NB4 (cell line): ENCODE results near the gene MAPK8IP2.

Experiments
- DNase-seq: peaks from one replicate; pipeline ENCODE4 v3.0.0; 2010; ENCODE audit warnings: low read depth
- H3K4me3 ChIP-seq: one replicate; pipeline ENCODE4 v1.5.1; 2011; ENCODE audit warnings: mild to moderate bottlenecking, low read depth, low read length, moderate library complexity
- CTCF ChIP-seq: IDR thresholded peaks from one replicate; pipeline ENCODE4 v1.5.1; 2012; ENCODE audit warnings: low read depth, low read length
- MYC ChIP-seq: IDR thresholded peaks from 2 replicates; pipeline ENCODE4 v1.6.1; 2011; ENCODE audit warnings: low read depth, low read length
- POLR2A ChIP-seq: IDR thresholded peaks from 2 replicates; pipeline ENCODE4 v1.6.1; 2011; ENCODE audit warnings: mild to moderate bottlenecking; ENCODE audit not compliant: insufficient read length; ENCODE audit errors: extremely low read depth
- TF ChIP-seq, protein P1 (sequence below): IDR thresholded peaks from 2 replicates; pipeline ENCODE4 v1.6.1; 2011; ENCODE audit warnings: low read depth, low read length

Gene MAPK8IP2

DNA sequence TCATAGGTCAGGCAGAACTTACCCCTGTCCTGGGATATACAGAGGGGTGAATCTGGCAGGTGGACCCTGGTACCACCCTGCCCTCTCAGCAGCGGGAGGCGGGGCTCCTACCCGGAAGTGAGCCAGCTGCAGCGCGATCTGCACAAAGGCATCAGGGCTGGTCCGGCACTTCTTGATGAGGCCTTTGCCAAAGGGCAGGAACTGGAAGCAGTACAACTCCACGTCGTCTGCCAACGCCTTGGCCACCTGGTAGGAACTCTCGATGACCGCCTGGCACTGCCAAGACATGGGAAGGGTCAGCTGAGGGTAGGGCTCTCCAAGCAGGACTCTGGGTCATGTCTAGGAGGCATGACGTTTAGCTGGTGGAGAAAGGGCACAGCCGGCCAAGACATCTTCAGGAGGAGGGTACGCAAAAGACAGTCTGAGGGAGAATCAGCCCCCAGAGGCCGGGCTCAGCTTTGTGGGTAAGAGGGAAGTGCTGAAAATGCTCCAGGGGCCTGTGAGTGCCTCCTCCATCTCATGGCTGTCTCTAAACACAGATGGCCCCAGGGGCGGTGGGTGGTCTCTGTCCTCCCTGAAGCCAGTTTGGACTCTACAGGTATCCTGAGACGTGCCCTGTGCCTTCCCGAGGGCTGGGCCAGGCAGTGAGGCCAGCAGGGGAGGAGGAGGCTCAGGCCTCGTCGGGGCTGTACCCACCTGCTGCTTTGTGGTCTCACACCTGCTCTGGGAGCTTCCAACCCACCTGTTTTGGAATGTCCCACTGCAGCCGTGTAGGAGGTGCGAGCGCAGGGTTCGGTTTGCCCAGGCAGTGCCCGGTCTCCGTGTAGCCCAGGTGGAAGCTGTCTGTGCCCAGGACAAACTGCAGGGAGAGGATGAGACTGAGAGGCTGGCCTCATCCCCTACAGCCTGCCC, 29.1 kb upstream of the MAPK8IP2 start:
- DNase-seq: no peak
- TF ChIP-seq CTCF (no peak), POLR2A (no peak), MYC (no peak)
- TF ChIP-seq, protein P1, sequence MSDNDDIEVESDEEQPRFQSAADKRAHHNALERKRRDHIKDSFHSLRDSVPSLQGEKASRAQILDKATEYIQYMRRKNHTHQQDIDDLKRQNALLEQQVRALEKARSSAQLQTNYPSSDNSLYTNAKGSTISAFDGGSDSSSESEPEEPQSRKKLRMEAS: no peak

GRCh38 chr22:50572965-50573364, 27.6 kb upstream of the MAPK8IP2 start:
- no peak for TF ChIP-seq MYC
- TF ChIP-seq, protein P1: no peak
- TF ChIP-seq CTCF: no peak
- no peak for TF ChIP-seq POLR2A
- DNase-seq: no peak
- no peak overlapping the region for H3K4me3 ChIP-seq

More for the DNA sequence above, 29.1 kb upstream of the MAPK8IP2 start:
- no peak overlapping the region for H3K4me3 ChIP-seq

GRCh38 chr22:50573491-50574382, 26.9 kb upstream of the MAPK8IP2 start:
- no peak for TF ChIP-seq POLR2A
- TF ChIP-seq, protein P1: no peak
- TF ChIP-seq CTCF: no peak
- no peak for TF ChIP-seq MYC
- DNase-seq: no peak
- H3K4me3 ChIP-seq: no peak overlapping the region

DNA sequence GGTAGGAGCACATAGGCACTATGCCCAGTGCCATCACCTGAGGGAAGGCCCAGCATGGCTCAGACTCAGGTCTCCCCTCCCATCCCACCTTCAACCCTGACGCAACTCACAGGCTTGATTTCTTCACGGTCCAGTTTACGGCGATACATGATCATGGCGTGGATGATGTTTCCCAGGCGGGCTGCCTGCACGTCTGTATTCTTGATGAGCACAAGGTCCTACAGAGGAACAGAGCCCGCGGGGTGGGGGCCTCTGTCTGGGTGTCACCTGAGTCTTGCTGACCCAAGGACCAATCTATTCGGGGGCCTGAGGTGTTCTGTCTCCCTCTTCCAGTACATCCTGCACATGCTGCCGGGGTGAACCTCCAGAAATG, 26.2 kb upstream of the MAPK8IP2 start:
- no peak for DNase-seq
- no peak overlapping the region for H3K4me3 ChIP-seq
- TF ChIP-seq, protein P1: no peak
- no peak for TF ChIP-seq POLR2A
- no peak for TF ChIP-seq CTCF
- no peak for TF ChIP-seq MYC

DNA sequence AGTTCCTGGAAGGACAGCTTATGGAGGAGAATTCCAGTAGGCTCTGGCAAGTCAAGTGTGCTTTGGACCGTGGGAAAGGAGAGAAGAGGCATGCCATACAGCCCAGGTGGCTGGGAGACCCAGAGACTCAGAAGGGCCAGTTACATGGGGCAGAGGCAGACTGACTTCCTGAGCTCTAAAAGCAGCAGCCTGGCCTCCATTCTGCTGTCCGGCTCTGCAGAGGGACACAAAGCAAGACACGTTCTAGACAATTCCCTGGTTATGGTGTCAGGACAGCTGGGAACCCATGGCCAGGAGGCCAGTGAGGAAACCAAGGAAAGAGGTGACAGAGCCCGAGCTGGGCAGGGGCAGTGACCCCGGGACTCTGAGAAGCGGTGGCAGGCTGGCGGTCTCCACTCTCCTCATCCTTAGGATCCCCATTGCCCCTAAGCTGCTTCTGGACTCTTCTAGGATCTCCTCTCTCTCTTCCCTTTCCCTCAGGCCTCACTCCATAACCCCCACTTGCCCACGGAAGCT, 25.1 kb upstream of the MAPK8IP2 start:
- no peak for TF ChIP-seq POLR2A
- no peak for TF ChIP-seq CTCF
- TF ChIP-seq, protein P1: no peak
- no peak for TF ChIP-seq MYC
- no peak for DNase-seq

More for the DNA sequence above, 25.1 kb upstream of the MAPK8IP2 start:
- no peak overlapping the region for H3K4me3 ChIP-seq
